ENCODE results near the gene ZNF512B.

DNA sequence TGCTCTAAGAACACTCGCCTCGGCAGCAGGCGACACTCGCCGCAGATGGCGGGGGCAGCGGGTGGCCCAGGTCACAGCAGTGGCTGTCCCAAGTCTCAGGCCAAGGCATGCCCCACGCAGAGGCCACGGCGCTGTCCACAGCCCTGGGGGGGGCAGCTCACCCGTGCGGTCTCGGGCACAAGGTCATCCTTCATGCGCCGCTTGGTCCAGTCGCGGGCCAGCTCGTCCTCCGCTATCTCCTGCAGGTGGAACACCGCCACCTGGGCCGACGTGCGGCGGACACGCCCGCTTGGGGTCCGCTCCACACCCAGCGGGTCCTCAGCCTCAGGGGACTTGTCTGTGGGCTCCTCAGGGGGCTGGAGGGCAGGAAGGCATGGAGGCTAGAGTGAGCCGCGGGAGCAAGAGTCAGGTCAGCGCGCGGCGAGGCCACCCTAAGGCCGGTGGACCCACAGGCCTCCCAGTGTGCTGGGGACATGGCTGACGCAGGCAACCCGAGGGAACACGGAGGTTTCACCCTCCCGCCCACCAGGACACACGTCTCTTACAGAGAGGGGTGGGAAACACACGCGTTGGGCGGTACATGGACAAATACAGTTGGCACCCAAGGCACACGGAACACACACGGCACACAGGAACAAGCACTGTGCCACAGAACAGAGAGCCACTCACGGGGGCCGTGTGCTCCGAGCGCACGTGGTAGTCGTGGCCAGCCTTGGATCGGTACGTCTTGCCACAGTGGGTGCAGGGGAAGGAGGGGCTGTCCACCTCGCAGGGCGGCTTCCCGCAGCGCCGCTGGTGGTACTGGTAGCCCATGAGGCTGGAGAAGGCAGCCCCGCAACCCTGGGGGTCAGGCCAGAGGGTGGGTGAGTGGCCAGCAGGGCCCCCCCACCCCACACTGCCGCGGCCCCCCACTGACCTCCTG is 7.0 kb downstream of the ZNF512B start:
- no peak for TF ChIP-seq GATA2 (IDR thresholded peaks at IDR 0.05; ENCODE audit: low read depth, low read length)
- TF ChIP-seq GATA3 (IDR thresholded peaks at IDR 0.05; ENCODE audit: low read depth, low read length), result no peak

All from SH-SY5Y (cell line).